NB4 (cell line): Measurements from ENCODE around the gene ANKRD13B.

Experiments used
- DNase-seq: peaks from one replicate; pipeline ENCODE4 v3.0.0; 2010; ENCODE audit warnings: low read depth
- H3K4me3 ChIP-seq: one replicate; pipeline ENCODE4 v1.5.1; 2011; ENCODE audit warnings: mild to moderate bottlenecking, low read depth, low read length, moderate library complexity
- MYC ChIP-seq: IDR thresholded peaks from 2 replicates; pipeline ENCODE4 v1.6.1; 2011; ENCODE audit warnings: low read depth, low read length
- POLR2A ChIP-seq: IDR thresholded peaks from 2 replicates; pipeline ENCODE4 v1.6.1; 2011; ENCODE audit warnings: mild to moderate bottlenecking; ENCODE audit not compliant: insufficient read length; ENCODE audit errors: extremely low read depth
- TF ChIP-seq, protein P1 (sequence below): IDR thresholded peaks from one replicate; pipeline ENCODE4 v1.5.1; 2012; ENCODE audit warnings: low read depth, low read length
- TF ChIP-seq, protein P2 (sequence below): IDR thresholded peaks from 2 replicates; pipeline ENCODE4 v1.6.1; 2011; ENCODE audit warnings: low read depth, low read length

Gene ANKRD13B

DNA sequence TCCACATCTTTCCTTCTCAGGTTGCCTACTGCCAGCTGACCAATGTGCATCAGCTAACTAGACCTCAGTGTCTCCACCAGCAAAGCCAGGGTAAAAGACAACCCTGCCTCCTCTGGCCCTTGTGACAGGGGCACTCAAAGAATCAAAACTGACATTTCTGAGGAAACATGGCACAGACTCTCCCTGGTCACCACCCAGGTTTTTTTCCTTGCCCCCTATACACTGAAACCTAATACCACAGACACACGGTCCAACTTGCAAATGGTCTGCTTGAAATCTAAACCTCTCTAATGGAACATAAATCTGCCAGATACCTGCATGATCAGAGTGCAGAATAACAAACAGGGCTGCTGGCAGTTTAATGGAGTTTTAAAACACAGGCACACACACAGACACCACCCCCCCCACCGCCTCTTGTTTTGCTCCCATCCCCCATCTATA is 49.3 kb downstream of the ANKRD13B start:
- DNase-seq, result no peak
- no peak overlapping the region for H3K4me3 ChIP-seq
- TF ChIP-seq, protein P1, sequence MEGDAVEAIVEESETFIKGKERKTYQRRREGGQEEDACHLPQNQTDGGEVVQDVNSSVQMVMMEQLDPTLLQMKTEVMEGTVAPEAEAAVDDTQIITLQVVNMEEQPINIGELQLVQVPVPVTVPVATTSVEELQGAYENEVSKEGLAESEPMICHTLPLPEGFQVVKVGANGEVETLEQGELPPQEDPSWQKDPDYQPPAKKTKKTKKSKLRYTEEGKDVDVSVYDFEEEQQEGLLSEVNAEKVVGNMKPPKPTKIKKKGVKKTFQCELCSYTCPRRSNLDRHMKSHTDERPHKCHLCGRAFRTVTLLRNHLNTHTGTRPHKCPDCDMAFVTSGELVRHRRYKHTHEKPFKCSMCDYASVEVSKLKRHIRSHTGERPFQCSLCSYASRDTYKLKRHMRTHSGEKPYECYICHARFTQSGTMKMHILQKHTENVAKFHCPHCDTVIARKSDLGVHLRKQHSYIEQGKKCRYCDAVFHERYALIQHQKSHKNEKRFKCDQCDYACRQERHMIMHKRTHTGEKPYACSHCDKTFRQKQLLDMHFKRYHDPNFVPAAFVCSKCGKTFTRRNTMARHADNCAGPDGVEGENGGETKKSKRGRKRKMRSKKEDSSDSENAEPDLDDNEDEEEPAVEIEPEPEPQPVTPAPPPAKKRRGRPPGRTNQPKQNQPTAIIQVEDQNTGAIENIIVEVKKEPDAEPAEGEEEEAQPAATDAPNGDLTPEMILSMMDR, result no peak
- TF ChIP-seq MYC (no peak), POLR2A (no peak)
- TF ChIP-seq, protein P2, sequence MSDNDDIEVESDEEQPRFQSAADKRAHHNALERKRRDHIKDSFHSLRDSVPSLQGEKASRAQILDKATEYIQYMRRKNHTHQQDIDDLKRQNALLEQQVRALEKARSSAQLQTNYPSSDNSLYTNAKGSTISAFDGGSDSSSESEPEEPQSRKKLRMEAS, result no peak

DNA sequence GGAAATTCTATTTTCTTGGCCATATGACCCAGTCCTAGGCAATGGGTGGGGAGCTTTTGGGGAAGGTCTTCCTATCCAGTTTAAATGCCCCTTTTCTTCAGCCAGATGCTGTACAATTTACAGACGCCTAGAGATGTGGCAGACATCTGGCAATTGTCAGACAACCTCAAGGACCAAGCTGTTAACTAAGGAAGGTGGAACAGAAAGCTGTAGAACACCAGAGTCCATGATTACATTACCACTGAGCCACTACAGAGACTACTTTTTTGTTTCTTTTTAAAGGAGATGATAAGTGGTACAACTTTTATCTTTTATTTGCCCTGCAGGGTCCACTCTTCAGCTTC is 50.9 kb downstream of the ANKRD13B start:
- no peak overlapping the region for H3K4me3 ChIP-seq
- no peak for DNase-seq
- TF ChIP-seq, protein P2, result no peak
- TF ChIP-seq, protein P1, result no peak
- TF ChIP-seq MYC (no peak), POLR2A (no peak)

DNA sequence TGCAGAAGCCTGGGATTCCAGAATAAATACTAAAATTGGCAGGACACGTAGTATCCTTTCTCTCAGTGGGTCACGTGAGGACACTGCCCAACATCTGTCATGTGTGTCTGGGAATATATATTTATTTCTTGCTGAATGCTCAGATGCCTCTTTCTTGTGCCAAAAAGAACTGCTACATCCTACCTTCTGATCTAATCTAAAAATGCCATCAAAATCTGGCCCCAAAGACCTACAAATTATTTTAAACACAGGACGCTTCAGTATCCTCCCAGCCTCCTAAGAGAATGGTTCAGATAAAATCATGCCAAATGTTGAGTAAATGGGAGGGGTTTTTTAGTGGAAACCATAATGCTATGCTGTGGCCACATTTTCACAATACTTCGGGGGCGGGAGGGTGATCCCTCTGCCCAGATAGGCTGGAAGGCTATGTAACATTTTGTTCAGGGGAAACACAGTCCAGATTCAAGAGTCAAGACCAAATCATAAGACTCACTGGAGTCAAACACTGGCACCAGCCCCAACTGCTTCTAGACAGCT is 52.7 kb downstream of the ANKRD13B start:
- H3K4me3 ChIP-seq, result no peak overlapping the region
- peak; percentile 80 for DNase-seq
- TF ChIP-seq, protein P1, result no peak
- TF ChIP-seq POLR2A, result no peak
- TF ChIP-seq, protein P2, result no peak
- TF ChIP-seq MYC, result no peak; the same call in 1 of the 2 replicates

DNA sequence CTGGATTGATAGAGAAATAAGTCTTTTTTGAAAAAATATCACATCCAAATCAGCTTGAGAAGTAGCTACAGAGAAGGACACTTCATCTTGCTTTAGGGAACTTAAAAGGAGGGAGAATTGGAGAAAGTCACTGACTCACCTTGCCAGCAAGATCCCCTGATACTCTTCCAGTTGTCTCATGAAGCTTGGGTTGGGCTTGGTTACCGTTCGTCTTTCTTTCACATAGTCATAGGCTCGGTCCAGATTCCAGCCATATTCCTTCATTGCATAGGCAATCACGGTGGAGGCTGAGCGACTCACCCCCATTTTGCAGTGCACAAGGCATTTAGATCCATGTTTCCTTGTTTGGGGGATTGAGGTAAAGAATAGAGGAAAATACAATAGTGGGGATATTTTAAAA is 55.1 kb downstream of the ANKRD13B start:
- TF ChIP-seq POLR2A, result no peak
- TF ChIP-seq MYC, result no peak
- TF ChIP-seq, protein P1, result no peak
- TF ChIP-seq, protein P2, result no peak
- H3K4me3 ChIP-seq, result no peak overlapping the region
- DNase-seq, result no peak

DNA sequence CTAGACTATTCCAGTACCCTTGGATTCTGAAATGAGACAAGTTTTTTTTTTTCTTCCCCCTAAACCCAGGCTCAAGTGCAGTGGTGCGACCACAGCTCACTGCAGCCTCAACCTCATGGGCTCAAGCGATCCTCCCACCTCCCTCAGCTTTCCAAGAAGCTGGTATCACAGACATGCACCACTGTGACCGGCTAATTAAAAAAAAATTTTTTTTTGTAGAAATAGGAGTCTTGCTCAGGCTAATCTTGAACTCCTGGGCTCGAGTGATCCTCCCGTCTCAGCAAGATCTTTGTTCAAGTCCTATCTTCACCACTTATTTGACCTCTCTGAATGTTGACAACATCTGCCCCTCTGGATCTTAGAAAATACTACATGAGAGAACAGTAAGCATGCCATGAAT is 56.4 kb downstream of the ANKRD13B start:
- DNase-seq, result no peak

More for the DNA sequence above, 56.4 kb downstream of the ANKRD13B start:
- H3K4me3 ChIP-seq, result no peak overlapping the region
- TF ChIP-seq, protein P2, result no peak
- TF ChIP-seq, protein P1, result no peak
- TF ChIP-seq MYC (no peak), POLR2A (no peak)
